A673 (cell line): ENCODE results near the gene FBXO9. TPM values are rescaled to one million over a fixed set of nuclear protein-coding genes. Genes with fewer than 3 reads are reported as not detected.

Experiments used
- BruUV-seq: library from RNA; stranded (reverse); fragments of 400-500 nt; replicated peaks from 2 replicates; lab custom pipeline; 2021; lab: Mats Ljungman, UMichigan
- CTCF ChIA-PET: fragments of 300-600 bp; sonication (Branson Sonifier 250); formaldehyde crosslinking; loops from one replicate; lab custom pipeline; 2022; ENCODE audit warnings: antibody characterized with exemption; lab: Charles Lee
- POLR2A ChIA-PET: fragments of 300-600 bp; sonication (Branson Sonifier 250); formaldehyde crosslinking; loops from one replicate; lab custom pipeline; 2022; ENCODE audit warnings: antibody characterized with exemption; ENCODE audit not compliant: low non-redundant PET; lab: Charles Lee
- DNase-seq: peaks from one replicate; pipeline ENCODE4 v3.0.0-alpha.2; 2015; ENCODE audit warnings: low spot score
- H3K27ac ChIP-seq: fragments of 200-600 bp; sonication (generic); 2 replicates; pipeline ENCODE4 v1.5.1; 2016; ENCODE audit warnings: mixed run types, low read depth, mild to moderate bottlenecking, mixed read lengths, antibody characterized with exemption, low read length; ENCODE audit not compliant: poor library complexity, severe bottlenecking
- H3K27me3 ChIP-seq: fragments of 200-600 bp; sonication (generic); replicated peaks from 2 replicates; pipeline ENCODE4 v1.6.1; 2017; ENCODE audit warnings: mixed run types, low read depth, mild to moderate bottlenecking, mixed read lengths, antibody characterized with exemption, low read length; ENCODE audit not compliant: insufficient read depth, poor library complexity
- H3K36me3 ChIP-seq: fragments of 200-600 bp; sonication (generic); 2 replicates; pipeline ENCODE4 v1.6.1; 2016; ENCODE audit warnings: mixed run types, mild to moderate bottlenecking, mixed read lengths, antibody characterized with exemption, low read length; ENCODE audit not compliant: insufficient read depth, poor library complexity, severe bottlenecking
- H3K4me1 ChIP-seq: fragments of 200-600 bp; sonication (generic); 2 replicates; pipeline ENCODE4 v1.6.1; 2017; ENCODE audit warnings: mixed run types, mild to moderate bottlenecking, mixed read lengths, antibody characterized with exemption, low read length; ENCODE audit not compliant: insufficient read depth, poor library complexity, severe bottlenecking
- H3K4me3 ChIP-seq: fragments of 200-600 bp; sonication (generic); 2 replicates; pipeline ENCODE4 v1.5.1; 2016; ENCODE audit warnings: low read depth, mixed run types, mild to moderate bottlenecking, mixed read lengths, low read length; ENCODE audit not compliant: poor library complexity, severe bottlenecking
- H3K9me3 ChIP-seq: fragments of 200-600 bp; sonication (generic); 2 replicates; pipeline ENCODE4 v1.6.1; 2016; ENCODE audit warnings: mixed run types, low read depth, mild to moderate bottlenecking, mixed read lengths, antibody characterized with exemption, low read length; ENCODE audit not compliant: poor library complexity, severe bottlenecking
- EZH2 ChIP-seq: fragments of 200-600 bp; sonication (generic); IDR thresholded peaks from 2 replicates; pipeline ENCODE4 v1.6.1; 2017; ENCODE audit warnings: borderline replicate concordance, low read depth, mild to moderate bottlenecking, mixed read lengths, antibody characterized with exemption, low read length; ENCODE audit not compliant: poor library complexity, severe bottlenecking
- intact Hi-C: fragments of 100-400 bp; cut with micrococcal nuclease; formaldehyde crosslinking; loops from one replicate; pipeline ENCODE4 v1.10.0; 2022; ENCODE audit not compliant: unreplicated experiment
- total RNA-seq: library from RNA; stranded (reverse); gene quantifications from 2 replicates; pipeline ENCODE4 v1.2.3, GENCODE V29; 2021
- TF ChIP-seq, protein P1 (sequence below): fragments of 300-800, 200-600 bp; sonication (generic); conservative IDR thresholded peaks from 2 replicates; pipeline ENCODE4 v1.5.1; 2017; ENCODE audit warnings: low read depth, mild to moderate bottlenecking, antibody characterized with exemption, low read length, moderate library complexity, mixed read lengths

The FBXO9 gene
- total RNA-seq, 1 experiment from 2014 or later: 76.7 TPM

DNA sequence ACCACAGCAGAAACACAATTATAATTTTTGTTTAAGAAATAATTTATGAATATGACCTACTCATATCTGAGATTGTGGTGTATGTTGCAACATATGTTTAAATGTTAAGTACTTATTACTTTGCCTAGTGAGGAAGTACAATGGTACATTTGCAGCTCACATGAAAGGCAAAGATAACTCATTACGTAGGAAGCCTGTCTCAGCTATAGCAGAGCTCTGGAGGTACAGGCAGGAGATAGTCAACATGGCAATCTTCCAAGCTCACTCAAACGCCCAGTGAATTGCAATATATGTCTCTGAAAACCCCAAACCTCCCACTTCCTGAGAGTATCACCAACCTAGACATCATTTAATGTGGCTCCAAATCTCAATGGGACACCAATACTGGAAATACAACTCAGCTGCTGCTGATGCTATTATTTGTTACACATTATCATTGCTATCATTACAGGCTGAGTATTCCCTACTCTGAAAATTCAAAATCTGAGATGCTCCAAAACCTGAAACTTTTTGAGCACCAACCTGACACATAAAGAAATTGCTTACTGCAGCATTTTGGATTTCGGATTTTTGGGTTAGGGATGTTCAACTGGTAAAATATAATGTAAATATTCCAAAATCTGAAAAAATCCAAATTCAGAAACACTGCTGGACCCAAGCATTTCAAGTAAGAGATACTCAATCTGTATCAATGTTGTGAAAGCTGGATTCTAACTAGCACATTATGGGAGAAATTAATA, 45.0 kb upstream of the FBXO9 start:
- Histone ChIP-seq H3K4me3 (no peak overlapping the region), H3K4me1 (no peaks in the 10 kb centered on the region), H3K9me3 (no peaks in the 10 kb centered on the region), H3K27me3 (no peaks in the 10 kb centered on the region), H3K36me3 (no peaks in the 10 kb centered on the region), H3K27ac (no peak overlapping the region)
- POLR2A ChIA-PET: interaction anchor here (0.7 kb wide), 1 partner anchor 400 kb away, joined by 3 read pairs; no protein-coding TSS in a partner anchor
- BruUV-seq: no TSS peak
- CTCF ChIA-PET: no interaction called here
- intact Hi-C loops: no loop called here
- no peak for DNase-seq
- TF ChIP-seq EZH2: no peak
- TF ChIP-seq, protein P1, sequence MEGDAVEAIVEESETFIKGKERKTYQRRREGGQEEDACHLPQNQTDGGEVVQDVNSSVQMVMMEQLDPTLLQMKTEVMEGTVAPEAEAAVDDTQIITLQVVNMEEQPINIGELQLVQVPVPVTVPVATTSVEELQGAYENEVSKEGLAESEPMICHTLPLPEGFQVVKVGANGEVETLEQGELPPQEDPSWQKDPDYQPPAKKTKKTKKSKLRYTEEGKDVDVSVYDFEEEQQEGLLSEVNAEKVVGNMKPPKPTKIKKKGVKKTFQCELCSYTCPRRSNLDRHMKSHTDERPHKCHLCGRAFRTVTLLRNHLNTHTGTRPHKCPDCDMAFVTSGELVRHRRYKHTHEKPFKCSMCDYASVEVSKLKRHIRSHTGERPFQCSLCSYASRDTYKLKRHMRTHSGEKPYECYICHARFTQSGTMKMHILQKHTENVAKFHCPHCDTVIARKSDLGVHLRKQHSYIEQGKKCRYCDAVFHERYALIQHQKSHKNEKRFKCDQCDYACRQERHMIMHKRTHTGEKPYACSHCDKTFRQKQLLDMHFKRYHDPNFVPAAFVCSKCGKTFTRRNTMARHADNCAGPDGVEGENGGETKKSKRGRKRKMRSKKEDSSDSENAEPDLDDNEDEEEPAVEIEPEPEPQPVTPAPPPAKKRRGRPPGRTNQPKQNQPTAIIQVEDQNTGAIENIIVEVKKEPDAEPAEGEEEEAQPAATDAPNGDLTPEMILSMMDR: no peak

GRCh38 chr6:53023323-53023722, 41.9 kb upstream of the FBXO9 start:
- TF ChIP-seq, protein P1: no peak
- TF ChIP-seq EZH2: no peak
- no peaks in the 10 kb centered on the region for H3K9me3 ChIP-seq
- no peaks in the 10 kb centered on the region for H3K4me1 ChIP-seq
- no peaks in the 10 kb centered on the region for H3K36me3 ChIP-seq
- BruUV-seq: no TSS peak
- H3K27ac ChIP-seq: no peak overlapping the region
- intact Hi-C loops: no loop called here
- DNase-seq: no peak
- ChIA-PET POLR2A (no interaction called here), CTCF (no interaction called here)
- H3K4me3 ChIP-seq: no peak overlapping the region
- H3K27me3 ChIP-seq: no peaks in the 10 kb centered on the region

DNA sequence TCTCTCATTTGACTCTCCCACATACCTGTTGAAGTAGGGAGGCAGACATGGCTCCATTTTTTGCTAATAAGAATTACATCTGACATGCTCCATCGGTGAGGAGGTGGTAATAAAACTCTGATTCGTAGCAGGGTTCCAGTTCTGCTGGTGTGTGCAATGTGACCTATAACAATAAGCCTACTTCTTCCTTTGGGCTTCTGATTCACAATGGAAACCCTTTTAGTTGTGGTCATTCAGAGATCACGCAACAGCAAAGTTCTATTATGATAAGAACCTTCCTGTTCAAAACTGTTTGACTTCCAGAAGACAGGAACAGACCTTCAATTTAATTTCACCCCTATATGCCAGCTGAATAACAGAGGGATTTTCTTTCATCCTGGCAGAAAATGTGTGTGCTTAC, 38.7 kb upstream of the FBXO9 start:
- CTCF ChIA-PET: no interaction called here
- BruUV-seq: no TSS peak
- intact Hi-C loops: no loop called here
- H3K4me3 ChIP-seq: no peak overlapping the region
- no peak for DNase-seq
- H3K9me3 ChIP-seq: no peaks in the 10 kb centered on the region
- peaks cover 3% of the 10 kb centered on the region for H3K36me3 ChIP-seq
- TF ChIP-seq, protein P1: no peak
- TF ChIP-seq EZH2: no peak
- H3K4me1 ChIP-seq: no peaks in the 10 kb centered on the region
- no peaks in the 10 kb centered on the region for H3K27me3 ChIP-seq
- POLR2A ChIA-PET: no interaction called here
- H3K27ac ChIP-seq: no peak overlapping the region
